H9 (cell line): ENCODE data around the gene FUCA1. TPM values are rescaled to one million over a fixed set of nuclear protein-coding genes. Genes with fewer than 3 reads are reported as not detected.
A peak's percentile ranks its signal among the peaks of the same experiment; 100 is the strongest.

Experiments used
- DNase-seq: peaks from one replicate; pipeline ENCODE4 v3.0.0-alpha.2; 2017
- H2AFZ ChIP-seq: one replicate; pipeline ENCODE4 v1.6.1; 2013; ENCODE audit warnings: mild to moderate bottlenecking, low read length, control low read depth, moderate library complexity
- H2AK5ac ChIP-seq: 2 replicates; pipeline ENCODE4 v1.6.1; 2013; ENCODE audit warnings: low read length, control low read depth, mixed read lengths; ENCODE audit not compliant: insufficient read length
- H2BK120ac ChIP-seq: one replicate; pipeline ENCODE4 v1.6.1; 2013; ENCODE audit warnings: low read depth, mild to moderate bottlenecking, low read length, control low read depth, inconsistent platforms; ENCODE audit not compliant: poor library complexity, severe bottlenecking
- H2BK12ac ChIP-seq: 2 replicates; pipeline ENCODE4 v1.6.1; 2013; ENCODE audit warnings: low read length, control low read depth, mixed read lengths, low read depth; ENCODE audit not compliant: insufficient read length
- H2BK15ac ChIP-seq: 2 replicates; pipeline ENCODE4 v1.6.1; 2013; ENCODE audit warnings: low read depth, low read length, control low read depth
- H2BK20ac ChIP-seq: one replicate; pipeline ENCODE4 v1.6.1; 2013; ENCODE audit warnings: low read depth, mild to moderate bottlenecking, low read length, control low read depth, inconsistent platforms; ENCODE audit not compliant: poor library complexity, severe bottlenecking
- H2BK5ac ChIP-seq: 2 replicates; pipeline ENCODE4 v1.6.1; 2013; ENCODE audit warnings: low read length, control low read depth, mixed read lengths; ENCODE audit not compliant: insufficient read length
- H3K14ac ChIP-seq: 2 replicates; pipeline ENCODE4 v1.6.1; 2013; ENCODE audit warnings: low read length, control low read depth; ENCODE audit not compliant: insufficient read depth
- H3K18ac ChIP-seq: 2 replicates; pipeline ENCODE4 v1.6.1; 2013; ENCODE audit warnings: low read depth, mild to moderate bottlenecking, mixed read lengths, low read length, control low read depth; ENCODE audit not compliant: insufficient read length
- H3K23ac ChIP-seq: 2 replicates; pipeline ENCODE4 v1.6.1; 2013; ENCODE audit warnings: low read length, control low read depth, mixed read lengths, low read depth; ENCODE audit not compliant: insufficient read length
- H3K23me2 ChIP-seq: 2 replicates; pipeline ENCODE4 v1.6.1; 2013; ENCODE audit warnings: low read depth, mild to moderate bottlenecking, mixed read lengths, low read length, control low read depth; ENCODE audit not compliant: insufficient read length, poor library complexity, severe bottlenecking
- H3K27ac ChIP-seq: 2 replicates; pipeline ENCODE4 v1.5.1; 2013; ENCODE audit warnings: low read length, control low read depth, mixed read lengths, low read depth; ENCODE audit not compliant: insufficient read length
- H3K27me3 ChIP-seq: 2 replicates; pipeline ENCODE4 v1.6.1; 2013; ENCODE audit warnings: low read length, control low read depth, inconsistent platforms; ENCODE audit not compliant: insufficient read depth
- H3K4ac ChIP-seq: 2 replicates; pipeline ENCODE4 v1.6.1; 2013; ENCODE audit warnings: low read depth, mild to moderate bottlenecking, control low read depth, inconsistent platforms, low read length, moderate library complexity
- H3K4me1 ChIP-seq: 2 replicates; pipeline ENCODE4 v1.6.1; 2013; ENCODE audit warnings: low read length, control low read depth, inconsistent platforms; ENCODE audit not compliant: insufficient read depth
- H3K4me2 ChIP-seq: 2 replicates; pipeline ENCODE4 v1.6.1; 2013; ENCODE audit warnings: low read length, control low read depth, mixed read lengths; ENCODE audit not compliant: insufficient read length, insufficient read depth
- H3K56ac ChIP-seq: 2 replicates; pipeline ENCODE4 v1.6.1; 2013; ENCODE audit warnings: low read depth, mild to moderate bottlenecking, mixed read lengths, low read length, control low read depth; ENCODE audit not compliant: insufficient read length
- H3K79me1 ChIP-seq: 2 replicates; pipeline ENCODE4 v1.6.1; 2013; ENCODE audit warnings: low read depth, mild to moderate bottlenecking, moderate library complexity, low read length, control low read depth, inconsistent platforms; ENCODE audit not compliant: insufficient read depth, poor library complexity, severe bottlenecking
- H3K79me2 ChIP-seq: 2 replicates; pipeline ENCODE4 v1.6.1; 2013; ENCODE audit warnings: low read length, control low read depth, inconsistent platforms; ENCODE audit not compliant: insufficient read depth
- H3K9ac ChIP-seq: 2 replicates; pipeline ENCODE4 v1.6.1; 2013; ENCODE audit warnings: low read length, control low read depth, mixed read lengths; ENCODE audit not compliant: insufficient read length; ENCODE audit errors: extremely low read depth
- H3K9me3 ChIP-seq: one replicate; pipeline ENCODE4 v1.6.1; 2013; ENCODE audit warnings: low read depth, low read length, inconsistent platforms; ENCODE audit not compliant: control insufficient read depth
- H3T11ph ChIP-seq: one replicate; pipeline ENCODE4 v1.6.1; 2013; ENCODE audit warnings: mild to moderate bottlenecking, low read length, control low read depth, inconsistent platforms
- H4K20me1 ChIP-seq: one replicate; pipeline ENCODE4 v1.6.1; 2013; ENCODE audit not compliant: control insufficient read depth, insufficient read length, insufficient read depth
- H4K5ac ChIP-seq: 2 replicates; pipeline ENCODE4 v1.6.1; 2013; ENCODE audit warnings: low read depth, mild to moderate bottlenecking, mixed read lengths, low read length, control low read depth; ENCODE audit not compliant: insufficient read length
- H4K8ac ChIP-seq: replicated peaks from 2 replicates; pipeline ENCODE4 v1.6.1; 2013; ENCODE audit warnings: low read length, control low read depth, mixed read lengths, low read depth; ENCODE audit not compliant: insufficient read length
- H4K91ac ChIP-seq: 2 replicates; pipeline ENCODE4 v1.6.1; 2013; ENCODE audit warnings: low read depth, mild to moderate bottlenecking, moderate library complexity, mixed read lengths, low read length, control low read depth; ENCODE audit not compliant: insufficient read length
- H3K27ac Mint-ChIP-seq, 3 experiments: 2 replicates in 2 of 3; 3 replicates in 1 of 3; pipeline ENCODE4 v1.8.0; 2020 to 2021; ENCODE audit warnings: mixed read lengths in 3 of 3, mild to moderate bottlenecking in 1 of 3, moderate library complexity in 1 of 3
- H3K27me3 Mint-ChIP-seq: 2 replicates; pipeline ENCODE4 v1.8.0; 2021; ENCODE audit warnings: low read depth, mild to moderate bottlenecking, moderate library complexity, mixed read lengths
- H3K36me3 Mint-ChIP-seq, 3 experiments: 2 replicates in 2 of 3; 3 replicates in 1 of 3; pipeline ENCODE4 v1.8.0; 2020 to 2021; ENCODE audit warnings: low read depth in 3 of 3, mixed read lengths in 3 of 3; ENCODE audit not compliant: insufficient read depth in 1 of 3
- H3K4me1 Mint-ChIP-seq, 2 experiments: 2 replicates each; pipeline ENCODE4 v1.8.0; 2020; ENCODE audit warnings: mixed read lengths in 2 of 2
- H3K4me3 Mint-ChIP-seq, 2 experiments: 2 replicates in 1 of 2; 3 replicates in 1 of 2; pipeline ENCODE4 v1.8.0; 2020 to 2021; ENCODE audit warnings: mild to moderate bottlenecking in 2 of 2, mixed read lengths in 2 of 2, moderate library complexity in 1 of 2
- H3K9me3 Mint-ChIP-seq, 2 experiments: 2 replicates in 1 of 2; 3 replicates in 1 of 2; pipeline ENCODE4 v1.8.0; 2020; ENCODE audit warnings: mild to moderate bottlenecking in 2 of 2, mixed read lengths in 2 of 2, moderate library complexity in 1 of 2
- WGBS: extraction: QIAGEN DNeasy Blood & Tissue Kit; methylation state at CpG from one replicate; pipeline ENCODE4 v1.1.7; 2013; ENCODE audit warnings: missing lambda C conversion rate, low lambda C conversion rate, mixed read lengths; ENCODE audit not compliant: insufficient read length; ENCODE audit errors: extremely low coverage; 5-methylcytosine and 5-hydroxymethylcytosine counted together
- total RNA-seq: library from RNA; stranded (reverse); gene quantifications from 2 replicates; pipeline ENCODE4 v1.2.1, GENCODE V29; 2021
- TF ChIP-seq, protein P1 (sequence below): fragments of 200-600 bp; sonication (generic); conservative IDR thresholded peaks from 3 replicates; pipeline ENCODE4 v1.8.0; 2021; ENCODE audit warnings: antibody characterized with exemption, mild to moderate bottlenecking

The FUCA1 gene
- total RNA-seq, 1 experiment from 2014 or later, result 9.1 TPM

DNA sequence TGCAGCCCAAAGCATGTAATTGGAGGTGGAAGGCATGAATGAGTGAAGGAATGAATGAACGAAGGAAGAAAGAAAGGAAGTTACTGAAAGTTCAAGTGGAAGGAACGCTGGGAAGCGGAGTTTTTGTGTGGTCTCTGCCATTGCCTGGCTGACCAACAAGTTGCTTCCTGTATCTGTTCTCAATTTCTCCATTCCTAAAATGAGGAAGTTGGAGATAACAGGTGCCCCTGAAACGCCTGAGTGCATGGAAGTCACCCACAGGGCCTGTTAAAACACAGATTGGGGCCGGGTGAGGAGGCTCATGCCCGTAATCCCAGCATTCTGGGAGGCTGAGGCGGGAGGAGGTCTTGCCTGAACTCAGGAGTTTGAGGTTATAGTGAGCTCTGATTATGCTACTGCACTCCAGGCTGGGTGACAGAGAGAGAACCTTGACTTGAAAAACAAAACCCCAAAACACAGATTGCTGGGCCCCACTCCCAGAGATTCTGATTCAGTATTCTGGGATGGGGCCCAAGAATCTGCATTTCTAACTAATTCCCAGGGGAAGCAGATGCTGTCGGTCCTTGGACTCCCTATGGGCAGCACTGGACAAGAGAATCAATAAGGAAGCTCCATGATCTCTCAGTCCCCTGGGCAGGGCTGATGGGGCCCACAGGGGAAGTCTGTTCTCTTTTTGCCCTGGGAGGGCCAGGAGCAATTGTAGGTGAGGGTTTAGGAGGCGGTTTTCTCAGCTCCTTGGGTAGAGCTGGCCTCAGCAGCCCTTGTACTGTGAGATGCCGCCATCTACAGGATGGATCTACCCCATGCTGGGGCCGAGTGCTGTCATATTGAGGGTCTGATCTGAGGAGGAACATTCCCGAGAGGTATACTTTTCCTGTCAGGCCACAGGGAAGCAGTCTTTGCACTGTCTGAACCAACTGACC is 48.4 kb upstream of the FUCA1 start:
- Histone ChIP-seq H3K18ac (no peak overlapping the region), H3K4me2 (no peak overlapping the region), H3K79me2 (no peaks in the 10 kb centered on the region), H2BK12ac (no peak overlapping the region), H3K27me3 (no peaks in the 10 kb centered on the region), H4K8ac (no peak overlapping the region), H3K27ac (no peak overlapping the region), H2AK5ac (no peak overlapping the region), H4K20me1 (no peaks in the 10 kb centered on the region), H3T11ph (no peak overlapping the region), H4K5ac (no peak overlapping the region), H3K23me2 (no peaks in the 10 kb centered on the region), H2BK20ac (no peak overlapping the region), H2BK120ac (no peak overlapping the region), H3K4me1 (no peaks in the 10 kb centered on the region), H3K14ac (no peak overlapping the region), H3K4ac (no peak overlapping the region), H2BK5ac (no peak overlapping the region), H2AFZ (peak overlapping the region; percentile 34), H3K9ac (no peak overlapping the region), H2BK15ac (no peak overlapping the region; the same call in 1 of the 2 replicates), H4K91ac (no peak overlapping the region), H3K79me1 (no peaks in the 10 kb centered on the region), H3K23ac (no peak overlapping the region), H3K56ac (no peak overlapping the region), H3K9me3 (no peaks in the 10 kb centered on the region)
- Mint-ChIP-seq H3K4me3 (no peak overlapping the region), H3K9me3 (no peaks in the 10 kb centered on the region), H3K27me3 (peaks cover 2% of the 10 kb centered on the region), H3K4me1 (peaks cover 5 to 10% of the 10 kb centered on the region in 2 experiments), H3K27ac (0 out of 7 replicates have a peak overlapping the region, but pooled peaks of 1 of the 3 experiments have one; percentile 65), H3K36me3 (no peaks in the 10 kb centered on the region)
- no CpG with 5 or more reads among the region's 12 CpGs for WGBS
- DNase-seq, result peak; percentile 87
- TF ChIP-seq, protein P1, sequence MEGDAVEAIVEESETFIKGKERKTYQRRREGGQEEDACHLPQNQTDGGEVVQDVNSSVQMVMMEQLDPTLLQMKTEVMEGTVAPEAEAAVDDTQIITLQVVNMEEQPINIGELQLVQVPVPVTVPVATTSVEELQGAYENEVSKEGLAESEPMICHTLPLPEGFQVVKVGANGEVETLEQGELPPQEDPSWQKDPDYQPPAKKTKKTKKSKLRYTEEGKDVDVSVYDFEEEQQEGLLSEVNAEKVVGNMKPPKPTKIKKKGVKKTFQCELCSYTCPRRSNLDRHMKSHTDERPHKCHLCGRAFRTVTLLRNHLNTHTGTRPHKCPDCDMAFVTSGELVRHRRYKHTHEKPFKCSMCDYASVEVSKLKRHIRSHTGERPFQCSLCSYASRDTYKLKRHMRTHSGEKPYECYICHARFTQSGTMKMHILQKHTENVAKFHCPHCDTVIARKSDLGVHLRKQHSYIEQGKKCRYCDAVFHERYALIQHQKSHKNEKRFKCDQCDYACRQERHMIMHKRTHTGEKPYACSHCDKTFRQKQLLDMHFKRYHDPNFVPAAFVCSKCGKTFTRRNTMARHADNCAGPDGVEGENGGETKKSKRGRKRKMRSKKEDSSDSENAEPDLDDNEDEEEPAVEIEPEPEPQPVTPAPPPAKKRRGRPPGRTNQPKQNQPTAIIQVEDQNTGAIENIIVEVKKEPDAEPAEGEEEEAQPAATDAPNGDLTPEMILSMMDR, result peak; percentile 78
